ENCODE measurements around the gene SYNDIG1. TPM values are rescaled to one million over a fixed set of nuclear protein-coding genes. Genes with fewer than 3 reads are reported as not detected.

The SYNDIG1 gene
- polyA plus RNA-seq, 1 of the 3 experiments (the other 2 are of a cell fraction), result not detected

DNA sequence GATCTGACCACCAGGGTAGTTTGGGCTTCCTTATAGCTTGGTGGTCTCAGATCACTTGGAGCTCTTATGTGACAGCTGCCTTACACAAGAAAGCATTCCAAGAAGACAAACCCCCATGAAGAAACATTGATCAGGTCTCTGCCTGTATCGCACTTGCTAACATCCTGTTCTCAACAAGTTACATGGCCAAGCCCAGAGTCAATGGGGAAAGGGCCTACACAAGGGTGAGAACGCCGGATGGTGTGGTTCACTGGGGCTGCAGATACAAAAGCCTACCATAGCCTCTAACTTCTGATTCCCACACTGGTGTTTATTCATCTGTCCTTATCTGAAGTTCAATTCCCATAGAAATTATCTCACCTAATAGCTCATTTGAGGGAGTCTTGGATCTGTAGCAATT lies 235.5 kb downstream of the SYNDIG1 start:
- no peaks in the 10 kb centered on the region for H3F3A ChIP-seq (replicated peaks; ENCODE audit: insufficient read depth)
- no peaks in the 10 kb centered on the region for H3K36me3 ChIP-seq (replicated peaks in 1 of 2; ENCODE audit: control insufficient read depth in 1 of 2, insufficient read depth in 2 of 2, low read length in 1 of 2)
- no peaks in the 10 kb centered on the region for H4K20me1 ChIP-seq (ENCODE audit: insufficient read depth)
- no peaks in the 10 kb centered on the region for H3K9me3 ChIP-seq
- no peaks in the 10 kb centered on the region for H3K9me2 ChIP-seq
- ChIA-PET CTCF (no interaction called here), POLR2A (no interaction called here)
- TF ChIP-seq POLR2AphosphoS5 (IDR thresholded peaks at IDR 0.05; ENCODE audit: low read depth, low read length) (no peak), RCOR1 (IDR thresholded peaks at IDR 0.05; ENCODE audit: low read length) (no peak), FOSL2 (IDR thresholded peaks at IDR 0.05; ENCODE audit: borderline replicate concordance, low read depth) (no peak), TAF1 (IDR thresholded peaks at IDR 0.05; ENCODE audit: borderline replicate concordance, low read depth, low read length) (no peak)
- TF ChIP-seq, protein P1, sequence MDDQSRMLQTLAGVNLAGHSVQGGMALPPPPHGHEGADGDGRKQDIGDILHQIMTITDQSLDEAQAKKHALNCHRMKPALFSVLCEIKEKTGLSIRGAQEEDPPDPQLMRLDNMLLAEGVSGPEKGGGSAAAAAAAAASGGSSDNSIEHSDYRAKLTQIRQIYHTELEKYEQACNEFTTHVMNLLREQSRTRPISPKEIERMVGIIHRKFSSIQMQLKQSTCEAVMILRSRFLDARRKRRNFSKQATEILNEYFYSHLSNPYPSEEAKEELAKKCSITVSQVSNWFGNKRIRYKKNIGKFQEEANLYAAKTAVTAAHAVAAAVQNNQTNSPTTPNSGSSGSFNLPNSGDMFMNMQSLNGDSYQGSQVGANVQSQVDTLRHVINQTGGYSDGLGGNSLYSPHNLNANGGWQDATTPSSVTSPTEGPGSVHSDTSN (IDR thresholded peaks at IDR 0.05), result no peak
- TF ChIP-seq, protein P2, sequence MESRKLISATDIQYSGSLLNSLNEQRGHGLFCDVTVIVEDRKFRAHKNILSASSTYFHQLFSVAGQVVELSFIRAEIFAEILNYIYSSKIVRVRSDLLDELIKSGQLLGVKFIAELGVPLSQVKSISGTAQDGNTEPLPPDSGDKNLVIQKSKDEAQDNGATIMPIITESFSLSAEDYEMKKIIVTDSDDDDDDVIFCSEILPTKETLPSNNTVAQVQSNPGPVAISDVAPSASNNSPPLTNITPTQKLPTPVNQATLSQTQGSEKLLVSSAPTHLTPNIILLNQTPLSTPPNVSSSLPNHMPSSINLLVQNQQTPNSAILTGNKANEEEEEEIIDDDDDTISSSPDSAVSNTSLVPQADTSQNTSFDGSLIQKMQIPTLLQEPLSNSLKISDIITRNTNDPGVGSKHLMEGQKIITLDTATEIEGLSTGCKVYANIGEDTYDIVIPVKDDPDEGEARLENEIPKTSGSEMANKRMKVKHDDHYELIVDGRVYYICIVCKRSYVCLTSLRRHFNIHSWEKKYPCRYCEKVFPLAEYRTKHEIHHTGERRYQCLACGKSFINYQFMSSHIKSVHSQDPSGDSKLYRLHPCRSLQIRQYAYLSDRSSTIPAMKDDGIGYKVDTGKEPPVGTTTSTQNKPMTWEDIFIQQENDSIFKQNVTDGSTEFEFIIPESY (IDR thresholded peaks at IDR 0.05; ENCODE audit: borderline replicate concordance, low read depth), result no peak
- H3K4me3 ChIP-seq (ENCODE audit: low read depth in 2 of 2, low read length in 1 of 2), result no peak overlapping the region
- H3K4me2 ChIP-seq, result no peak overlapping the region
- H3K9ac ChIP-seq, result no peak overlapping the region
- H3K27ac ChIP-seq (ENCODE audit: low read depth in 2 of 2, low read length in 1 of 2), result no peak overlapping the region
- 54% methylated on average over 2 of the region's 3 CpGs for WGBS (ENCODE audit: low lambda C conversion rate)
- DNase-seq, result no peak
- no peaks in the 10 kb centered on the region; the same call in 1 of the 2 replicates for H3K27me3 ChIP-seq (ENCODE audit: insufficient read depth)
- no peaks in the 10 kb centered on the region for H3K79me2 ChIP-seq (ENCODE audit: insufficient read depth)
- H3K4me1 ChIP-seq (ENCODE audit: control insufficient read depth in 1 of 2, insufficient read depth in 2 of 2, low read depth in 1 of 2, low read length in 1 of 2), result no peaks in the 10 kb centered on the region
- no peak overlapping the region for H2AFZ ChIP-seq (ENCODE audit: low read depth)

DNA sequence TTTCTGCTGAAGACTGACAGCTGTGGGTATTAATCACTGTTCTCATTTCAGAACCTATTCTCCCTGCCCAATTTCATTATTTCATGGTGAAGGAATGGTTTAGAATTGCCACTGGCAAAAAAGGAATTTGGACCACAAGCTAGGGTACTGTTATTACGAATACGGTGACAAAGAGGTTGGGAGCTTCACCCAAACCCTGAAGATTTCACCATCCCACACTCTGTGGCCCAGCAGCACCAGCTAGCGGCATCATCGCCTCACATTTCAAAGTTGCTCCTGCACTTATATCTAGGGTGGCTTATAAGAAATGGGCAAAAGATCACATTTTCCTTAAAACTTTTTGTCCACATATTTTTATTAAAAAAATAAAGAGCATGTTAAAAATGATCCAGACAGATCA lies 236.1 kb downstream of the SYNDIG1 start:
- no peak for DNase-seq
- H3K4me3 ChIP-seq (ENCODE audit: low read depth in 2 of 2, low read length in 1 of 2), result no peak overlapping the region
- H3K79me2 ChIP-seq (ENCODE audit: insufficient read depth), result no peaks in the 10 kb centered on the region
- no peaks in the 10 kb centered on the region for H3K9me2 ChIP-seq
- H3K4me2 ChIP-seq, result no peak overlapping the region
- no peaks in the 10 kb centered on the region for H3K9me3 ChIP-seq
- H3K9ac ChIP-seq, result no peak overlapping the region
- H3F3A ChIP-seq (replicated peaks; ENCODE audit: insufficient read depth), result no peaks in the 10 kb centered on the region
- H3K27ac ChIP-seq (ENCODE audit: low read depth in 2 of 2, low read length in 1 of 2), result no peak overlapping the region
- CTCF ChIA-PET, result no interaction called here
- no peaks in the 10 kb centered on the region for H3K4me1 ChIP-seq (ENCODE audit: control insufficient read depth in 1 of 2, insufficient read depth in 2 of 2, low read depth in 1 of 2, low read length in 1 of 2)
- H3K36me3 ChIP-seq (replicated peaks in 1 of 2; ENCODE audit: control insufficient read depth in 1 of 2, insufficient read depth in 2 of 2, low read length in 1 of 2), result no peaks in the 10 kb centered on the region
- no peaks in the 10 kb centered on the region for H4K20me1 ChIP-seq (ENCODE audit: insufficient read depth)
- 61% methylated on average over 4 of the region's 4 CpGs for WGBS (ENCODE audit: low lambda C conversion rate)
- TF ChIP-seq FOXJ3 (CRISPR knock-in tag; IDR thresholded peaks at IDR 0.05) (no peak), NFIC (IDR thresholded peaks at IDR 0.05; ENCODE audit: borderline replicate concordance) (no peak), MEF2A (IDR thresholded peaks at IDR 0.05; ENCODE audit: borderline replicate concordance, low read depth) (no peak), YY1 (IDR thresholded peaks at IDR 0.05; ENCODE audit: low read depth) (no peak), FOSL2 (IDR thresholded peaks at IDR 0.05; ENCODE audit: borderline replicate concordance, low read depth) (no peak), NRF1 (IDR thresholded peaks at IDR 0.05; ENCODE audit: low read depth, low read length) (no peak), ELF1 (IDR thresholded peaks at IDR 0.05) (no peak), RAD21 (IDR thresholded peaks at IDR 0.05; ENCODE audit: low read length) (no peak), JUND (IDR thresholded peaks at IDR 0.05) (no peak), CHD2 (IDR thresholded peaks at IDR 0.05; ENCODE audit: low read length, partially characterized antibody) (no peak)
- TF ChIP-seq, protein P2 (IDR thresholded peaks at IDR 0.05; ENCODE audit: borderline replicate concordance, low read depth), result no peak
- TF ChIP-seq, protein P3, sequence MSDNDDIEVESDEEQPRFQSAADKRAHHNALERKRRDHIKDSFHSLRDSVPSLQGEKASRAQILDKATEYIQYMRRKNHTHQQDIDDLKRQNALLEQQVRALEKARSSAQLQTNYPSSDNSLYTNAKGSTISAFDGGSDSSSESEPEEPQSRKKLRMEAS (IDR thresholded peaks at IDR 0.05; ENCODE audit: low read depth), result no peak
- TF ChIP-seq, protein P4, sequence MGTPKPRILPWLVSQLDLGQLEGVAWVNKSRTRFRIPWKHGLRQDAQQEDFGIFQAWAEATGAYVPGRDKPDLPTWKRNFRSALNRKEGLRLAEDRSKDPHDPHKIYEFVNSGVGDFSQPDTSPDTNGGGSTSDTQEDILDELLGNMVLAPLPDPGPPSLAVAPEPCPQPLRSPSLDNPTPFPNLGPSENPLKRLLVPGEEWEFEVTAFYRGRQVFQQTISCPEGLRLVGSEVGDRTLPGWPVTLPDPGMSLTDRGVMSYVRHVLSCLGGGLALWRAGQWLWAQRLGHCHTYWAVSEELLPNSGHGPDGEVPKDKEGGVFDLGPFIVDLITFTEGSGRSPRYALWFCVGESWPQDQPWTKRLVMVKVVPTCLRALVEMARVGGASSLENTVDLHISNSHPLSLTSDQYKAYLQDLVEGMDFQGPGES (IDR thresholded peaks at IDR 0.05; ENCODE audit: low read depth, low read length), result no peak
- no peak overlapping the region for H2AFZ ChIP-seq (ENCODE audit: low read depth)
- POLR2A ChIA-PET, result no interaction called here
- no peaks in the 10 kb centered on the region; the same call in 1 of the 2 replicates for H3K27me3 ChIP-seq (ENCODE audit: insufficient read depth)

Measured in SK-N-SH (cell line).